H9 (cell line): ENCODE data around the gene MTHFS. TPM values are rescaled to one million over a fixed set of nuclear protein-coding genes. Genes with fewer than 3 reads are reported as not detected.

Experiments
- DNase-seq: peaks from one replicate; pipeline ENCODE4 v3.0.0-alpha.2; 2017
- H2AFZ ChIP-seq: one replicate; pipeline ENCODE4 v1.6.1; 2013; ENCODE audit warnings: mild to moderate bottlenecking, low read length, control low read depth, moderate library complexity
- H2AK5ac ChIP-seq: 2 replicates; pipeline ENCODE4 v1.6.1; 2013; ENCODE audit warnings: low read length, control low read depth, mixed read lengths; ENCODE audit not compliant: insufficient read length
- H2BK120ac ChIP-seq: one replicate; pipeline ENCODE4 v1.6.1; 2013; ENCODE audit warnings: low read depth, mild to moderate bottlenecking, low read length, control low read depth, inconsistent platforms; ENCODE audit not compliant: poor library complexity, severe bottlenecking
- H2BK12ac ChIP-seq: 2 replicates; pipeline ENCODE4 v1.6.1; 2013; ENCODE audit warnings: low read length, control low read depth, mixed read lengths, low read depth; ENCODE audit not compliant: insufficient read length
- H2BK15ac ChIP-seq: 2 replicates; pipeline ENCODE4 v1.6.1; 2013; ENCODE audit warnings: low read depth, low read length, control low read depth
- H2BK20ac ChIP-seq: one replicate; pipeline ENCODE4 v1.6.1; 2013; ENCODE audit warnings: low read depth, mild to moderate bottlenecking, low read length, control low read depth, inconsistent platforms; ENCODE audit not compliant: poor library complexity, severe bottlenecking
- H2BK5ac ChIP-seq: 2 replicates; pipeline ENCODE4 v1.6.1; 2013; ENCODE audit warnings: low read length, control low read depth, mixed read lengths; ENCODE audit not compliant: insufficient read length
- H3K14ac ChIP-seq: 2 replicates; pipeline ENCODE4 v1.6.1; 2013; ENCODE audit warnings: low read length, control low read depth; ENCODE audit not compliant: insufficient read depth
- H3K18ac ChIP-seq: 2 replicates; pipeline ENCODE4 v1.6.1; 2013; ENCODE audit warnings: low read depth, mild to moderate bottlenecking, mixed read lengths, low read length, control low read depth; ENCODE audit not compliant: insufficient read length
- H3K23ac ChIP-seq: 2 replicates; pipeline ENCODE4 v1.6.1; 2013; ENCODE audit warnings: low read length, control low read depth, mixed read lengths, low read depth; ENCODE audit not compliant: insufficient read length
- H3K23me2 ChIP-seq: 2 replicates; pipeline ENCODE4 v1.6.1; 2013; ENCODE audit warnings: low read depth, mild to moderate bottlenecking, mixed read lengths, low read length, control low read depth; ENCODE audit not compliant: insufficient read length, poor library complexity, severe bottlenecking
- H3K27ac ChIP-seq: 2 replicates; pipeline ENCODE4 v1.5.1; 2013; ENCODE audit warnings: low read length, control low read depth, mixed read lengths, low read depth; ENCODE audit not compliant: insufficient read length
- H3K27me3 ChIP-seq: 2 replicates; pipeline ENCODE4 v1.6.1; 2013; ENCODE audit warnings: low read length, control low read depth, inconsistent platforms; ENCODE audit not compliant: insufficient read depth
- H3K4ac ChIP-seq: 2 replicates; pipeline ENCODE4 v1.6.1; 2013; ENCODE audit warnings: low read depth, mild to moderate bottlenecking, control low read depth, inconsistent platforms, low read length, moderate library complexity
- H3K4me1 ChIP-seq: 2 replicates; pipeline ENCODE4 v1.6.1; 2013; ENCODE audit warnings: low read length, control low read depth, inconsistent platforms; ENCODE audit not compliant: insufficient read depth
- H3K4me2 ChIP-seq: 2 replicates; pipeline ENCODE4 v1.6.1; 2013; ENCODE audit warnings: low read length, control low read depth, mixed read lengths; ENCODE audit not compliant: insufficient read length, insufficient read depth
- H3K56ac ChIP-seq: 2 replicates; pipeline ENCODE4 v1.6.1; 2013; ENCODE audit warnings: low read depth, mild to moderate bottlenecking, mixed read lengths, low read length, control low read depth; ENCODE audit not compliant: insufficient read length
- H3K79me1 ChIP-seq: 2 replicates; pipeline ENCODE4 v1.6.1; 2013; ENCODE audit warnings: low read depth, mild to moderate bottlenecking, moderate library complexity, low read length, control low read depth, inconsistent platforms; ENCODE audit not compliant: insufficient read depth, poor library complexity, severe bottlenecking
- H3K79me2 ChIP-seq: 2 replicates; pipeline ENCODE4 v1.6.1; 2013; ENCODE audit warnings: low read length, control low read depth, inconsistent platforms; ENCODE audit not compliant: insufficient read depth
- H3K9ac ChIP-seq: 2 replicates; pipeline ENCODE4 v1.6.1; 2013; ENCODE audit warnings: low read length, control low read depth, mixed read lengths; ENCODE audit not compliant: insufficient read length; ENCODE audit errors: extremely low read depth
- H3K9me3 ChIP-seq: one replicate; pipeline ENCODE4 v1.6.1; 2013; ENCODE audit warnings: low read depth, low read length, inconsistent platforms; ENCODE audit not compliant: control insufficient read depth
- H3T11ph ChIP-seq: one replicate; pipeline ENCODE4 v1.6.1; 2013; ENCODE audit warnings: mild to moderate bottlenecking, low read length, control low read depth, inconsistent platforms
- H4K20me1 ChIP-seq: one replicate; pipeline ENCODE4 v1.6.1; 2013; ENCODE audit not compliant: control insufficient read depth, insufficient read length, insufficient read depth
- H4K5ac ChIP-seq: 2 replicates; pipeline ENCODE4 v1.6.1; 2013; ENCODE audit warnings: low read depth, mild to moderate bottlenecking, mixed read lengths, low read length, control low read depth; ENCODE audit not compliant: insufficient read length
- H4K8ac ChIP-seq: replicated peaks from 2 replicates; pipeline ENCODE4 v1.6.1; 2013; ENCODE audit warnings: low read length, control low read depth, mixed read lengths, low read depth; ENCODE audit not compliant: insufficient read length
- H4K91ac ChIP-seq: 2 replicates; pipeline ENCODE4 v1.6.1; 2013; ENCODE audit warnings: low read depth, mild to moderate bottlenecking, moderate library complexity, mixed read lengths, low read length, control low read depth; ENCODE audit not compliant: insufficient read length
- H3K27ac Mint-ChIP-seq, 3 experiments: 2 replicates in 2 of 3; 3 replicates in 1 of 3; pipeline ENCODE4 v1.8.0; 2020 to 2021; ENCODE audit warnings: mixed read lengths in 3 of 3, mild to moderate bottlenecking in 1 of 3, moderate library complexity in 1 of 3
- H3K27me3 Mint-ChIP-seq: 2 replicates; pipeline ENCODE4 v1.8.0; 2021; ENCODE audit warnings: low read depth, mild to moderate bottlenecking, moderate library complexity, mixed read lengths
- H3K36me3 Mint-ChIP-seq, 3 experiments: 2 replicates in 2 of 3; 3 replicates in 1 of 3; pipeline ENCODE4 v1.8.0; 2020 to 2021; ENCODE audit warnings: low read depth in 3 of 3, mixed read lengths in 3 of 3; ENCODE audit not compliant: insufficient read depth in 1 of 3
- H3K4me1 Mint-ChIP-seq, 2 experiments: 2 replicates each; pipeline ENCODE4 v1.8.0; 2020; ENCODE audit warnings: mixed read lengths in 2 of 2
- H3K4me3 Mint-ChIP-seq, 2 experiments: 2 replicates in 1 of 2; 3 replicates in 1 of 2; pipeline ENCODE4 v1.8.0; 2020 to 2021; ENCODE audit warnings: mild to moderate bottlenecking in 2 of 2, mixed read lengths in 2 of 2, moderate library complexity in 1 of 2
- H3K9me3 Mint-ChIP-seq, 2 experiments: 2 replicates in 1 of 2; 3 replicates in 1 of 2; pipeline ENCODE4 v1.8.0; 2020; ENCODE audit warnings: mild to moderate bottlenecking in 2 of 2, mixed read lengths in 2 of 2, moderate library complexity in 1 of 2
- CTCF ChIP-seq: fragments of 200-600 bp; sonication (generic); conservative IDR thresholded peaks from 3 replicates; pipeline ENCODE4 v1.8.0; 2021; ENCODE audit warnings: antibody characterized with exemption, mild to moderate bottlenecking
- WGBS: extraction: QIAGEN DNeasy Blood & Tissue Kit; methylation state at CpG from one replicate; pipeline ENCODE4 v1.1.7; 2013; ENCODE audit warnings: missing lambda C conversion rate, low lambda C conversion rate, mixed read lengths; ENCODE audit not compliant: insufficient read length; ENCODE audit errors: extremely low coverage; 5-methylcytosine and 5-hydroxymethylcytosine counted together
- total RNA-seq: library from RNA; stranded (reverse); gene quantifications from 2 replicates; pipeline ENCODE4 v1.2.1, GENCODE V29; 2021

Gene MTHFS
- total RNA-seq, 1 experiment from 2014 or later, result 36.9 TPM

- H4K91ac ChIP-seq, result no peak overlapping the region
- Mint-ChIP-seq H3K36me3 (no peaks in the 10 kb centered on the region; a peak in 1 of 7 replicates), H3K27me3 (peaks cover 16% of the 10 kb centered on the region), H3K4me1 (no peaks in the 10 kb centered on the region), H3K27ac (no peak overlapping the region), H3K4me3 (no peak overlapping the region), H3K9me3 (peaks cover 0 to 3% of the 10 kb centered on the region in 2 experiments; a peak in 3 of 5 replicates)
- no peak overlapping the region for H2BK15ac ChIP-seq
- H3K79me1 ChIP-seq, result no peaks in the 10 kb centered on the region
- H3K4ac ChIP-seq, result no peak overlapping the region
- H2BK120ac ChIP-seq, result no peak overlapping the region
- H2BK20ac ChIP-seq, result no peak overlapping the region
- no peak overlapping the region for H3K4me2 ChIP-seq
- H2BK12ac ChIP-seq, result no peak overlapping the region
- H3K23ac ChIP-seq, result no peak overlapping the region
- no peak for DNase-seq
- H3K9me3 ChIP-seq, result no peaks in the 10 kb centered on the region
- H4K20me1 ChIP-seq, result peaks cover 3% of the 10 kb centered on the region
- no peak overlapping the region for H3K56ac ChIP-seq
- H3K79me2 ChIP-seq, result no peaks in the 10 kb centered on the region
- H3K27me3 ChIP-seq, result no peaks in the 10 kb centered on the region
- no CpG with 5 or more reads among the region's 3 CpGs for WGBS
- H2AK5ac ChIP-seq, result no peak overlapping the region
- no peak overlapping the region for H3T11ph ChIP-seq
- H3K27ac ChIP-seq, result no peak overlapping the region
- H3K23me2 ChIP-seq, result no peaks in the 10 kb centered on the region
- no peak overlapping the region for H3K14ac ChIP-seq
- TF ChIP-seq CTCF, result no peak
- H3K18ac ChIP-seq, result no peak overlapping the region
- H2BK5ac ChIP-seq, result no peak overlapping the region
- no peak overlapping the region for H4K5ac ChIP-seq
- H3K9ac ChIP-seq, result no peak overlapping the region
- no peak overlapping the region for H2AFZ ChIP-seq
- H4K8ac ChIP-seq, result no peak overlapping the region
- no peaks in the 10 kb centered on the region for H3K4me1 ChIP-seq
These were observed 36.4 kb upstream of the MTHFS start for GRCh38 chr15:79933231-79933630.
